HG03575 (cell line): ENCODE results near the gene PFKP.

Experiments
- ATAC-seq: cut with Tn5 transposase; IDR thresholded peaks from one replicate; pipeline ENCODE4 v1.9.1; 2021; ENCODE audit not compliant: unreplicated experiment, insufficient number of reproducible peaks, low FRiP score; ENCODE audit errors: extremely low read depth

The PFKP gene

GRCh38 chr10:3067118-3067858, at the start of gene PFKP:
Gene PFKP, plus strand, starts transcription at chr10:3067548. Its CDS starts 48 bp downstream, at chr10:3067596.
- ATAC-seq: no peak

- ATAC-seq: no peak
Observed at GRCh38 chr10:3018247-3018646, 49.1 kb upstream of the PFKP start.

- ATAC-seq: no peak
Observed at GRCh38 chr10:3020311-3020710, 47.0 kb upstream of the PFKP start.

- ATAC-seq: no peak
Observed at GRCh38 chr10:3020881-3021280, 46.5 kb upstream of the PFKP start.

- no peak for ATAC-seq
Observed at GRCh38 chr10:3022027-3022426, 45.3 kb upstream of the PFKP start.

- no peak for ATAC-seq
Observed at GRCh38 chr10:3023892-3024291, 43.5 kb upstream of the PFKP start.

- no peak for ATAC-seq
Observed at GRCh38 chr10:3025026-3025683, 42.2 kb upstream of the PFKP start.

GRCh38 chr10:3027866-3028265, 39.5 kb upstream of the PFKP start:
- no peak for ATAC-seq

GRCh38 chr10:3028441-3028840, 38.9 kb upstream of the PFKP start:
- ATAC-seq: no peak

GRCh38 chr10:3030765-3031164, 36.6 kb upstream of the PFKP start:
- no peak for ATAC-seq

- no peak for ATAC-seq
Observed at GRCh38 chr10:3031490-3031889, 35.9 kb upstream of the PFKP start.

GRCh38 chr10:3033925-3034324, 33.4 kb upstream of the PFKP start:
- ATAC-seq: no peak

- ATAC-seq: no peak
Observed at GRCh38 chr10:3034616-3035015, 32.7 kb upstream of the PFKP start.

- ATAC-seq: peak; percentile 92
Observed at GRCh38 chr10:3036155-3037021, 31.0 kb upstream of the PFKP start.

- no peak for ATAC-seq
Observed at GRCh38 chr10:3037182-3037581, 30.2 kb upstream of the PFKP start.

GRCh38 chr10:3040069-3040468, 27.3 kb upstream of the PFKP start:
- ATAC-seq: no peak

GRCh38 chr10:3042589-3042988, 24.8 kb upstream of the PFKP start:
- ATAC-seq: no peak

- no peak for ATAC-seq
Observed at GRCh38 chr10:3043512-3044368, 23.6 kb upstream of the PFKP start.
